ENCODE data around the gene SLITRK3. TPM values are rescaled to one million over a fixed set of nuclear protein-coding genes. Genes with fewer than 3 reads are reported as not detected.
A peak's percentile ranks its signal among the peaks of the same experiment; 100 is the strongest.

The SLITRK3 gene
- total RNA-seq, 1 donor from 2014 or later = not detected

GRCh38 chr3:165206454-165207266 lies 10.5 kb upstream of the SLITRK3 start:
- H3K4me3 Mint-ChIP-seq (ENCODE audit: unreplicated experiment) = peak overlapping the region; percentile 63
- no peaks in the 10 kb centered on the region for H3K9me3 Mint-ChIP-seq (ENCODE audit: unreplicated experiment)
- H3K36me3 Mint-ChIP-seq (ENCODE audit: low read depth, unreplicated experiment) = no peaks in the 10 kb centered on the region
- DNase-seq (ENCODE audit: low spot score) = peak; percentile 69
- TF ChIP-seq CTCF (IDR thresholded peaks at IDR 0.05; ENCODE audit: unreplicated experiment) = peak; percentile 67
- H3K27me3 Mint-ChIP-seq (ENCODE audit: unreplicated experiment) = no peaks in the 10 kb centered on the region
- H3K4me1 Mint-ChIP-seq (ENCODE audit: unreplicated experiment) = no peaks in the 10 kb centered on the region
- H3K27ac Mint-ChIP-seq (ENCODE audit: unreplicated experiment) = no peak overlapping the region

GRCh38 chr3:165204445-165204844 lies 8.3 kb upstream of the SLITRK3 start:
- Mint-ChIP-seq H3K9me3 (ENCODE audit: unreplicated experiment) (no peaks in the 10 kb centered on the region), H3K27ac (ENCODE audit: unreplicated experiment) (no peak overlapping the region), H3K27me3 (ENCODE audit: unreplicated experiment) (no peaks in the 10 kb centered on the region), H3K36me3 (ENCODE audit: low read depth, unreplicated experiment) (no peaks in the 10 kb centered on the region), H3K4me3 (ENCODE audit: unreplicated experiment) (no peak overlapping the region), H3K4me1 (ENCODE audit: unreplicated experiment) (no peaks in the 10 kb centered on the region)
- no peak for DNase-seq (ENCODE audit: low spot score)
- no peak for TF ChIP-seq CTCF (IDR thresholded peaks at IDR 0.05; ENCODE audit: unreplicated experiment)

- H3K4me1 Mint-ChIP-seq (ENCODE audit: unreplicated experiment) = no peaks in the 10 kb centered on the region
- H3K4me3 Mint-ChIP-seq (ENCODE audit: unreplicated experiment) = no peak overlapping the region
- no peaks in the 10 kb centered on the region for H3K9me3 Mint-ChIP-seq (ENCODE audit: unreplicated experiment)
- no peak for DNase-seq (ENCODE audit: low spot score)
- H3K27me3 Mint-ChIP-seq (ENCODE audit: unreplicated experiment) = peaks cover 3% of the 10 kb centered on the region
- no peak for TF ChIP-seq CTCF (IDR thresholded peaks at IDR 0.05; ENCODE audit: unreplicated experiment)
- H3K27ac Mint-ChIP-seq (ENCODE audit: unreplicated experiment) = no peak overlapping the region
- no peaks in the 10 kb centered on the region for H3K36me3 Mint-ChIP-seq (ENCODE audit: low read depth, unreplicated experiment)
Observed at GRCh38 chr3:165202995-165203394, 6.8 kb upstream of the SLITRK3 start.

GRCh38 chr3:165201964-165202363 lies 5.8 kb upstream of the SLITRK3 start:
- Mint-ChIP-seq H3K4me1 (ENCODE audit: unreplicated experiment) (peaks cover 3% of the 10 kb centered on the region), H3K4me3 (ENCODE audit: unreplicated experiment) (no peak overlapping the region), H3K27me3 (ENCODE audit: unreplicated experiment) (peaks cover 5% of the 10 kb centered on the region), H3K9me3 (ENCODE audit: unreplicated experiment) (no peaks in the 10 kb centered on the region), H3K36me3 (ENCODE audit: low read depth, unreplicated experiment) (no peaks in the 10 kb centered on the region), H3K27ac (ENCODE audit: unreplicated experiment) (no peak overlapping the region)
- DNase-seq (ENCODE audit: low spot score) = no peak
- no peak for TF ChIP-seq CTCF (IDR thresholded peaks at IDR 0.05; ENCODE audit: unreplicated experiment)

- H3K27me3 Mint-ChIP-seq (ENCODE audit: unreplicated experiment) = peaks cover 27% of the 10 kb centered on the region
- no peak overlapping the region for H3K27ac Mint-ChIP-seq (ENCODE audit: unreplicated experiment)
- no peak for DNase-seq (ENCODE audit: low spot score)
- no peak for TF ChIP-seq CTCF (IDR thresholded peaks at IDR 0.05; ENCODE audit: unreplicated experiment)
- no peaks in the 10 kb centered on the region for H3K9me3 Mint-ChIP-seq (ENCODE audit: unreplicated experiment)
- no peak overlapping the region for H3K4me3 Mint-ChIP-seq (ENCODE audit: unreplicated experiment)
- peaks cover 3% of the 10 kb centered on the region for H3K36me3 Mint-ChIP-seq (ENCODE audit: low read depth, unreplicated experiment)
- H3K4me1 Mint-ChIP-seq (ENCODE audit: unreplicated experiment) = peaks cover 39% of the 10 kb centered on the region
Observed at GRCh38 chr3:165197481-165197800, 1.3 kb upstream of the SLITRK3 start.
